Esophagus (tissue), 2 donors: ENCODE results near the gene FAM43B. TPM values are rescaled to one million over a fixed set of nuclear protein-coding genes. Genes with fewer than 3 reads are reported as not detected.

Experiments used
- H3K27ac ChIP-seq, 2 donors: one replicate each; pipeline ENCODE4 v1.5.1; 2013; ENCODE audit warnings: low read depth in 2 of 2, mild to moderate bottlenecking in 2 of 2, inconsistent platforms in 1 of 2, low read length in 1 of 2, moderate library complexity in 1 of 2
- H3K27me3 ChIP-seq, 2 donors: one replicate each; pipeline ENCODE4 v1.6.1; 2013; ENCODE audit warnings: low read length in 2 of 2, control low read depth in 1 of 2, mild to moderate bottlenecking in 1 of 2; ENCODE audit not compliant: insufficient read depth in 2 of 2, control insufficient read depth in 1 of 2
- H3K36me3 ChIP-seq, 2 donors: one replicate each; pipeline ENCODE4 v1.6.1; 2013; ENCODE audit warnings: low read length in 1 of 2; ENCODE audit not compliant: control insufficient read depth in 2 of 2, insufficient read depth in 2 of 2
- H3K4me1 ChIP-seq, 2 donors: one replicate each; pipeline ENCODE4 v1.6.1; 2013; ENCODE audit warnings: low read length in 1 of 2; ENCODE audit not compliant: control insufficient read depth in 2 of 2, insufficient read depth in 2 of 2
- H3K4me3 ChIP-seq, 2 donors: one replicate each; pipeline ENCODE4 v1.5.1; 2013; ENCODE audit warnings: low read length in 2 of 2, mild to moderate bottlenecking in 2 of 2, low read depth in 1 of 2, moderate library complexity in 1 of 2
- H3K9me3 ChIP-seq, 2 donors: one replicate each; pipeline ENCODE4 v1.6.1; 2013; ENCODE audit warnings: mild to moderate bottlenecking in 2 of 2, low read depth in 1 of 2, low read length in 1 of 2, moderate library complexity in 1 of 2; ENCODE audit not compliant: control insufficient read depth in 2 of 2, insufficient read depth in 1 of 2
- WGBS, 2 donors: extraction: QIAGEN DNeasy Blood & Tissue Kit; methylation state at CpG; one replicate each; pipeline ENCODE4 v1.1.7; 2013; 5-methylcytosine and 5-hydroxymethylcytosine counted together
- polyA plus RNA-seq, 2 donors: library from polyadenylated mRNA; stranded (reverse); fragments of 200-250 nt; gene quantifications; one replicate each; pipeline ENCODE4 v1.2.3, GENCODE V29; 2013
- donor health status: healthy with polysubstance abuse.
- donor health status: Bipolar disorder and iron deficiency.

The FAM43B gene
- polyA plus RNA-seq, 2 donors = 0.04 to 0.12 TPM

DNA sequence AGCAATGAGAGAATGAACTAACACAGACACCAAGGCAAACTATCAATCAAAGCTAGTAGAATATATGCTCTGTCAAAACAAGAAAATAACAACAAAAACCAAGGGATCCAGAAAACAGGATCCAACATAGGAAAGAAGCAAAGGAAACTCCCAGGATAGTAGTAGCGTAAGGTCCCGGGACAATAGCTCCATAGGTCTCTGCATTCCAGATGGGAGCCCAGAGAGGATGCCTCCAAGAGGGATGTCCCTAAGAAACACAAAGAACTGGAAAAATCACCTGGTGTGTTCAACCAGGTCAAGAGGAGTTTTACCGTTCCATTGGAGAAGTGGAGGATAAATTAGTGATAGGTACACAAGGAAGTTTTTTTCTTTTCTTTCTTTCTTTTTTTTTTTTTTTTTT, 5.7 kb upstream of the FAM43B start:
- no peaks in the 10 kb centered on the region for H3K4me1 ChIP-seq
- H3K27ac ChIP-seq = no peak overlapping the region
- no peaks in the 10 kb centered on the region for H3K9me3 ChIP-seq
- no peaks in the 10 kb centered on the region for H3K36me3 ChIP-seq
- H3K27me3 ChIP-seq = peaks cover 0 to 7% of the 10 kb centered on the region in 2 donors
- WGBS, 2 donors = 81 to 87% methylated on average over 3 of the region's 3 CpGs
- no peak overlapping the region for H3K4me3 ChIP-seq

DNA sequence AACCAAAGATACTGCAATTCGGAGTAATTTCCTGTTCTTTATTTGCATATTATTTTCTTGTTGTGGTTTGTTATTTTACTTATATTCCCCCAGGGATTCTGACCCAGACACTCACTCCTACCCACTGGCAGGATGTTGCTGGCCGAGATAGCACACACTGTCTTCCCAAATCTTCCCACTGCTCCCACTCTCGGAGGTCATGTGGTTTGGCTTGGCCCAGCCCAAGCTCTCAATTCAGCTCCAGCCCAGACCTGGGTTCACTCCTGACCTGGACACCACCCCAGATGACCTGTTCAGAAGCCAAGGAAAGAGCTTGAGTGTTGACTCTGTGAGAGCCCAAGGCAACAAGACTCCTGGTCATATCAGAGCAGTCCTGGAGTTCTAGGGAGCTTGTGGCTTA, 1.2 kb upstream of the FAM43B start:
- Histone ChIP-seq H3K9me3 (no peaks in the 10 kb centered on the region), H3K4me1 (peaks cover 2 to 24% of the 10 kb centered on the region in 2 donors), H3K27ac (no peak overlapping the region), H3K36me3 (no peaks in the 10 kb centered on the region), H3K27me3 (peaks cover 5 to 7% of the 10 kb centered on the region in 2 donors), H3K4me3 (no peak overlapping the region)
- WGBS, 2 donors = 59 to 60% methylated on average over 3 of the region's 3 CpGs

DNA sequence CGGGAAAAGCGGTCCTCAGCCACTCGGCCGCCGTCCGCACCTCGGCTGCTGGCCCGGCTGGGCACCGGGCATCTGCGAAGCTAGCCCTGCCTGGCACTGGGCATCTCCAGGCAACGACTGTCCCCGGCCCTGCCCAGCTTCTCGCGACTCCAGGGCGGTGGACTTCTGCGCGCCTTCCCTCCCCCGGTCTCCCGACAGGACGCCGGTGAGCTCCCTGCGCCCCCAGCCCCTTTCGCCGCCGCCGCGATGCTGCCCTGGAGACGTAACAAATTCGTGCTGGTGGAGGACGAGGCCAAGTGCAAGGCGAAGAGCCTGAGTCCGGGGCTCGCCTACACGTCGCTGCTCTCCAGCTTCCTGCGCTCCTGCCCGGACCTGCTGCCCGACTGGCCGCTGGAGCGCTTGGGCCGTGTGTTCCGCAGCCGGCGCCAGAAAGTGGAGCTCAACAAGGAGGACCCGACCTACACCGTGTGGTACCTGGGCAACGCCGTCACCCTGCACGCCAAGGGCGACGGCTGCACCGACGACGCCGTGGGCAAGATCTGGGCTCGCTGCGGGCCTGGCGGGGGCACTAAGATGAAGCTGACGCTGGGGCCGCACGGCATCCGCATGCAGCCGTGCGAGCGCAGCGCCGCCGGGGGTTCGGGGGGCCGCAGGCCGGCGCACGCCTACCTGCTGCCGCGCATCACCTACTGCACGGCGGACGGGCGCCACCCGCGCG, 514 bp downstream of the FAM43B start:
- H3K27ac ChIP-seq = no peak overlapping the region
- peaks cover 5 to 7% of the 10 kb centered on the region in 2 donors for H3K27me3 ChIP-seq
- no peaks in the 10 kb centered on the region for H3K9me3 ChIP-seq
- 2 to 3% methylated on average over 68 to 82 of the region's 82 CpGs for WGBS, 2 donors
- peak overlapping the region; percentile 12 to 14 for H3K4me3 ChIP-seq
- H3K36me3 ChIP-seq = no peaks in the 10 kb centered on the region
- peaks cover 2 to 24% of the 10 kb centered on the region in 2 donors for H3K4me1 ChIP-seq

- Histone ChIP-seq H3K4me3 (no peak overlapping the region), H3K27me3 (peaks cover 5 to 7% of the 10 kb centered on the region in 2 donors), H3K36me3 (no peaks in the 10 kb centered on the region), H3K27ac (peak overlapping the region; percentile 70 to 90), H3K4me1 (peaks cover 2 to 24% of the 10 kb centered on the region in 2 donors), H3K9me3 (no peaks in the 10 kb centered on the region)
- 32 to 52% methylated on average over 7 of the region's 7 CpGs for WGBS, 2 donors
Observed at GRCh38 chr1:20555025-20555757, 2.8 kb downstream of the FAM43B start.

- Histone ChIP-seq H3K36me3 (no peaks in the 10 kb centered on the region), H3K9me3 (no peaks in the 10 kb centered on the region), H3K27ac (peak overlapping the region; percentile 55 to 90), H3K4me3 (no peak overlapping the region), H3K27me3 (peaks cover 5 to 6% of the 10 kb centered on the region in 2 donors), H3K4me1 (peaks cover 2 to 24% of the 10 kb centered on the region in 2 donors)
- WGBS, 2 donors = 55 to 63% methylated on average over 4 of the region's 4 CpGs
Observed at GRCh38 chr1:20555758-20556120, 3.4 kb downstream of the FAM43B start.

DNA sequence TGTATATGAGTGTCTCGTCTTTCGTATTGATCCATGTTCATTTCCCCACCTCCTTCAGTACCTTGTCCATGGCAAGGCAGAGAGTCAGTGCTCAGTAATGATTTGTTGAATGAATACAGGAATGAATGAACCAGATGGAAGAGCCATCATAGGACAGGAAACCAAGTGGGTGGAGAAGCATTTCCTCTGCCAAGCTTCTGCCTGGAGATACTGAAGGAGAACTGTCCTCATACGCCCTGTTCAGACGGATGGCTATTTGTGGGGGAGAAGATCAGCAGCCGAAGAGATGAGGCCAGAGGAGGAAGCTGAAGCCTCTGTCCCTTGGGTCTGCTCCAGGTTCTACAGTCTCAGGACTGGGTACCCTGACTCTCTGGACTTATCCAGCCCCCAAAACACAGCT, 5.8 kb downstream of the FAM43B start:
- WGBS, 2 donors = 69 to 74% methylated on average over 5 of the region's 5 CpGs
- H3K27me3 ChIP-seq = peaks cover 0 to 5% of the 10 kb centered on the region in 2 donors
- H3K4me1 ChIP-seq = peaks cover 2 to 17% of the 10 kb centered on the region in 2 donors
- no peaks in the 10 kb centered on the region for H3K9me3 ChIP-seq
- no peaks in the 10 kb centered on the region for H3K36me3 ChIP-seq
- no peak overlapping the region for H3K4me3 ChIP-seq
- H3K27ac ChIP-seq = no peak overlapping the region

DNA sequence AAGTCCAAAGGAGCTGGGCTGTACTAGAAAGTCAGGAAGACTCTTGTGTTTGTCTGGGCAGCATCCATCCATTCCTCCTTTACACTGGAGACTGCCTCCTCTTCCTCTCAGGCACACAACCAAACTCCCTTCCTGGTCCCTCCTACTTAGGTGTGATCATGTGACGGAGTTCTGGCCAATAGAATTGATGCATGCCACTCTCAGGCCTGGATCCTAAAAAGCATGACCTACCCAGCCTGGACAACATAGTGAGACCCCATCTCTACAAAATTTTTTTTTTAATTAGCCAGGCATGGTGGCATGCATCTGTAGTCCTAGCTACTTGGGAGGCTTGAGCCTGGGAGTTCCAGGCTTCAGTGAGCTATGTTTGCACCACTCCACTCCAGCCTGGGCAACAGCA, 8.6 kb downstream of the FAM43B start:
- Histone ChIP-seq H3K4me1 (no peaks in the 10 kb centered on the region), H3K9me3 (no peaks in the 10 kb centered on the region), H3K27ac (no peak overlapping the region), H3K36me3 (no peaks in the 10 kb centered on the region), H3K27me3 (peaks cover 0 to 2% of the 10 kb centered on the region in 2 donors), H3K4me3 (no peak overlapping the region)
- 44 to 80% methylated on average over 1 of the region's 1 CpG for WGBS, 2 donors

DNA sequence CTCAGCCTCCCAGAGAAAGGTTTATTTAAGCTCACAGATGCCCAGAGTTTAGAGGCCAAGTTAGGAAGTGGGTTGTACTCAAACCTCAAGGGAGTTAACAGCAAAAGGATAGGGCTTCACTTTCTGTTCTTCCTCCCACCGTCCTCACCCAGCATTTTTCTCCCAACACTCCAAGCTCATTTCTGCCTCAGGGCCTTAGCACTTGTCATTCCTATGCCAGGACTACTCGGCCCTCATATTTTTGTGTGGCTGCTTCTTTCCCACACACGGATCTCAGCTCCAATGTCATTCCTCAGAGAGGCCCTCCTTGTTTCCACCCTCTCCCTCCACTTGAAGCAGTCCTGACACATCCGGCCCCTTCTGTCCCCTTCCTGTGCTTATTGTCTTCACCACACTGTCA, 12.9 kb downstream of the FAM43B start:
- Histone ChIP-seq H3K27me3 (peaks cover 0 to 2% of the 10 kb centered on the region in 2 donors), H3K4me3 (no peak overlapping the region), H3K4me1 (no peaks in the 10 kb centered on the region), H3K27ac (no peak overlapping the region), H3K36me3 (no peaks in the 10 kb centered on the region), H3K9me3 (no peaks in the 10 kb centered on the region)
- WGBS, 2 donors = 60 to 66% methylated on average over 4 of the region's 4 CpGs

DNA sequence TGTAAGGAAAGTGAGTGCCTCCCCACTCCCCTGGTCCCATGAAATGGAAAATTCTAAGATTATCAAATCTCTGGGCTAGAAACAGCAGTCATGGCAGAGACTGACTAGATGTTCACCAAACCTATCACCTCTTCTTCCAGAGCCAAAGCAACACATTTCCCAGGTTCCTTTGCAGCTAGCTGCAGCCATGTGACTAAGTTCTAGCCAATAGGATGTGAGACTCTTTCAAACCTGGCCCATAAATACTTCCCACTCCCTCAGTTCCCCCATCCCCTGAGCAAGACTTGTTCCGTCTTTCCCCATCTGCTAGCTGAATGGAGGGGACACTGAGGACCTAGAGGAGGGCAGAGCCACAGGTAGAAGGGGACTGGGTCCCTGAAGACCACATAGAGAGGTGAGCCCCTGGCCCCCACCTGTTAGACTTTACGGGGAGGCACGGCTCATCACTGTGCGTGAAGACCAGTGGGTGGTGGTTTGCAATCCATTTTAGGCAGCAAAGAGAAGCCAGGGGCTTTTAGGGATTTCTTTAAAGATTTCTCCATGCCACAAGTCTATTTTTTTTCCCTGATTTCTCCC, 17.2 kb downstream of the FAM43B start:
- WGBS, 2 donors = 87 to 90% methylated on average over 4 of the region's 4 CpGs
- no peak overlapping the region for H3K27ac ChIP-seq
- peaks cover 2 to 3% of the 10 kb centered on the region in 2 donors for H3K9me3 ChIP-seq
- H3K4me3 ChIP-seq = no peak overlapping the region
- no peaks in the 10 kb centered on the region for H3K36me3 ChIP-seq
- H3K4me1 ChIP-seq = no peaks in the 10 kb centered on the region
- no peaks in the 10 kb centered on the region for H3K27me3 ChIP-seq
